AG04449 (cell line): ENCODE data around the gene ARHGAP10.

Source experiments
- CTCF ChIA-PET: fragments of 350-600 bp; formaldehyde crosslinking; extraction: SDS; loops from one replicate; lab custom pipeline; 2021; ENCODE audit warnings: antibody characterized with exemption; lab: Yijun Ruan, JAX
- POLR2A ChIA-PET: fragments of 400-600, 350-600 bp; formaldehyde crosslinking; extraction: SDS; loops from one replicate; lab custom pipeline; 2020; ENCODE audit warnings: antibody characterized with exemption, inconsistent platforms; lab: Yijun Ruan, JAX
- DNase-seq: peaks from one replicate; pipeline ENCODE4 v3.0.0-alpha.2; 2010; ENCODE audit warnings: low read depth, low spot score
- H3K4me3 ChIP-seq: 2 replicates; pipeline ENCODE4 v1.5.1; 2011; ENCODE audit warnings: low read depth, mild to moderate bottlenecking, control low read depth, low read length
- CTCF ChIP-seq: IDR thresholded peaks from one replicate; pipeline ENCODE4 v1.5.1; 2011; ENCODE audit warnings: mild to moderate bottlenecking, moderate library complexity, low read length, control low read depth, inconsistent platforms; ENCODE audit not compliant: insufficient read depth; ENCODE audit errors: missing control alignments

The ARHGAP10 gene

GRCh38 chr4:148021686-148022085 is 289.8 kb downstream of the ARHGAP10 start:
- no peak for DNase-seq
- H3K4me3 ChIP-seq, result no peak overlapping the region
- POLR2A ChIA-PET, result no interaction called here
- TF ChIP-seq CTCF, result no peak
- CTCF ChIA-PET, result interaction anchor here (1.2 kb wide), 1 partner anchor 9 kb away, joined by 3 read pairs; no protein-coding TSS in a partner anchor

- TF ChIP-seq CTCF, result no peak
- POLR2A ChIA-PET, result no interaction called here
- CTCF ChIA-PET, result no interaction called here
- DNase-seq, result no peak
- H3K4me3 ChIP-seq, result no peak overlapping the region
Measured at GRCh38 chr4:148022975-148023374, 291.1 kb downstream of the ARHGAP10 start.

- CTCF ChIA-PET, result interaction anchor here (1.0 kb wide), 1 partner anchor 392 kb away, joined by 3 read pairs; no protein-coding TSS in a partner anchor
- no peak for DNase-seq
- no peak overlapping the region for H3K4me3 ChIP-seq
- no peak for TF ChIP-seq CTCF
- POLR2A ChIA-PET, result no interaction called here
Measured at GRCh38 chr4:148023512-148024181, 291.8 kb downstream of the ARHGAP10 start.

GRCh38 chr4:148025981-148026380 is 294.1 kb downstream of the ARHGAP10 start:
- POLR2A ChIA-PET, result no interaction called here
- TF ChIP-seq CTCF, result no peak
- CTCF ChIA-PET, result no interaction called here
- peak; percentile 88 for DNase-seq
- H3K4me3 ChIP-seq, result peak overlapping the region; percentile 34

GRCh38 chr4:148027201-148027600 is 295.3 kb downstream of the ARHGAP10 start:
- ChIA-PET POLR2A (no interaction called here), CTCF (interaction anchor here (1.0 kb wide), 1 partner anchor 20 kb away, joined by 5 read pairs; no protein-coding TSS in a partner anchor)
- no peak for TF ChIP-seq CTCF
- H3K4me3 ChIP-seq, result no peak overlapping the region
- DNase-seq, result no peak

GRCh38 chr4:148029781-148030180 is 297.9 kb downstream of the ARHGAP10 start:
- ChIA-PET POLR2A (interaction anchor here (0.7 kb wide), 1 partner anchor 171 kb away, joined by 3 read pairs; no protein-coding TSS in a partner anchor), CTCF (interaction anchor here (0.7 kb wide), 1 partner anchor 25 kb away, joined by 3 read pairs; no protein-coding TSS in a partner anchor)
- no peak for DNase-seq
- no peak for TF ChIP-seq CTCF
- no peak overlapping the region for H3K4me3 ChIP-seq
